GM10248 (cell line): ENCODE data around the gene COL8A1.

Experiments
- CTCF ChIA-PET: fragments of 300-600 bp; sonication (Branson Sonifier 250); formaldehyde crosslinking; extraction: SDS; loops from one replicate; lab custom pipeline; 2021; ENCODE audit warnings: antibody characterized with exemption; lab: Yijun Ruan, JAX
- POLR2A ChIA-PET: fragments of 350-650 bp; sonication (Branson Sonifier 250); formaldehyde crosslinking; extraction: SDS; loops from one replicate; lab custom pipeline; 2020; ENCODE audit warnings: antibody characterized with exemption; lab: Yijun Ruan, JAX
- DNase-seq: peaks from one replicate; pipeline ENCODE4 v3.0.0; 2012; ENCODE audit errors: extremely low spot score
- TF ChIP-seq, protein P1 (sequence below): IDR thresholded peaks from 2 replicates; pipeline ENCODE4 v1.5.1; 2012; ENCODE audit warnings: mild to moderate bottlenecking, low read depth; ENCODE audit errors: extremely low read depth, missing control alignments, control extremely low read depth

COL8A1 gene

DNA sequence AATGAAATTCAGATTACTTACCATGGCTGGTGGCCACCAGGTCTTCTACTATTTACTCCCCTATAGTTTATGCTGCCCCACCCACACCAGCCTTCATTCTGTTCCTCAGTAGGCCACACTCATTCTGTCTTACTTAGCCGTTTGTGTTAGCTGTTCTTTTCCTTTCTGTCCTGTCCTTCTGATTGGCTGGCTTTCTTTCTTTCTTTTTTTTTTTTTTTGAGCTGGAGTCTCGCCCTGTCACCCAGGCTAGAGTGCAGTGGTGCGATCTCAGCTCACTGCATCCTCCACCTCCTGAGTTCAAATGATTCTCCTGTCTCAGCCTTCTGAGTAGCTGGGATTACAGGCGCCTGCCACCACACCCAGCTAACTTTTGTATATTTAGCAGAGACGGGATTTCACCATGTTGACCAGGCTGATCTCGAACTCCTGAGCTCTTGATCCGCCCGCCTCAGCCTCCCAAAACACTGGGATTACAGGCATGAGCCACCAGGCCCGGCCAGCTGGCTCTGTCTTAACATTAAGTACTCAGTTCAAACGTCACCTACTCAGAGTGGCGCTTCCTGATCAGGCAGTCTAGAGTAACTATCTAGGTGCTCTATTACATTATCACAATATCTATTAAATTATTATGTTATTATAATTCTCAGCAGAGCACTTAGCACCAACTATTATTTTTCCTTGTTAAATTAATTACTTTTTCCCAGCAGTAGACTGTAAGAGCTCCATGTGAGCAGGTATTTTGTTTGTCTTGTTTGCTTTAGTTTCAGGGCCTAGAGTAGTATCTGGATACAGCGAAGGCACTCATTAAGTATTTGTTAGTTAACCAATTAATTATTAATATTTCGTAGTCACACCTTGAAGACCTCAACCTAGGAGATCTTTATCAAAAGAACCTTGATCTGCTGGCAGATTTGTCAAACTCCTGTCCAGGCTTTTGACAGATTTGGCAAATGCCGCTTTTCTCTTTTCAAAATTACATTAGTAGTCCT lies 185.6 kb downstream of the COL8A1 start:
- ChIA-PET CTCF (interaction anchor here (1.3 to 7.9 kb wide), 5 partner anchors 8 to 430 kb away, joined by 3 to 76 read pairs (median 6); no protein-coding TSS in a partner anchor), POLR2A (interaction anchor here (0.6 kb wide), 1 partner anchor 10 kb away, joined by 4 read pairs; no protein-coding TSS in a partner anchor)
- no peak for DNase-seq
- TF ChIP-seq, protein P1, sequence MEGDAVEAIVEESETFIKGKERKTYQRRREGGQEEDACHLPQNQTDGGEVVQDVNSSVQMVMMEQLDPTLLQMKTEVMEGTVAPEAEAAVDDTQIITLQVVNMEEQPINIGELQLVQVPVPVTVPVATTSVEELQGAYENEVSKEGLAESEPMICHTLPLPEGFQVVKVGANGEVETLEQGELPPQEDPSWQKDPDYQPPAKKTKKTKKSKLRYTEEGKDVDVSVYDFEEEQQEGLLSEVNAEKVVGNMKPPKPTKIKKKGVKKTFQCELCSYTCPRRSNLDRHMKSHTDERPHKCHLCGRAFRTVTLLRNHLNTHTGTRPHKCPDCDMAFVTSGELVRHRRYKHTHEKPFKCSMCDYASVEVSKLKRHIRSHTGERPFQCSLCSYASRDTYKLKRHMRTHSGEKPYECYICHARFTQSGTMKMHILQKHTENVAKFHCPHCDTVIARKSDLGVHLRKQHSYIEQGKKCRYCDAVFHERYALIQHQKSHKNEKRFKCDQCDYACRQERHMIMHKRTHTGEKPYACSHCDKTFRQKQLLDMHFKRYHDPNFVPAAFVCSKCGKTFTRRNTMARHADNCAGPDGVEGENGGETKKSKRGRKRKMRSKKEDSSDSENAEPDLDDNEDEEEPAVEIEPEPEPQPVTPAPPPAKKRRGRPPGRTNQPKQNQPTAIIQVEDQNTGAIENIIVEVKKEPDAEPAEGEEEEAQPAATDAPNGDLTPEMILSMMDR: no peak

DNA sequence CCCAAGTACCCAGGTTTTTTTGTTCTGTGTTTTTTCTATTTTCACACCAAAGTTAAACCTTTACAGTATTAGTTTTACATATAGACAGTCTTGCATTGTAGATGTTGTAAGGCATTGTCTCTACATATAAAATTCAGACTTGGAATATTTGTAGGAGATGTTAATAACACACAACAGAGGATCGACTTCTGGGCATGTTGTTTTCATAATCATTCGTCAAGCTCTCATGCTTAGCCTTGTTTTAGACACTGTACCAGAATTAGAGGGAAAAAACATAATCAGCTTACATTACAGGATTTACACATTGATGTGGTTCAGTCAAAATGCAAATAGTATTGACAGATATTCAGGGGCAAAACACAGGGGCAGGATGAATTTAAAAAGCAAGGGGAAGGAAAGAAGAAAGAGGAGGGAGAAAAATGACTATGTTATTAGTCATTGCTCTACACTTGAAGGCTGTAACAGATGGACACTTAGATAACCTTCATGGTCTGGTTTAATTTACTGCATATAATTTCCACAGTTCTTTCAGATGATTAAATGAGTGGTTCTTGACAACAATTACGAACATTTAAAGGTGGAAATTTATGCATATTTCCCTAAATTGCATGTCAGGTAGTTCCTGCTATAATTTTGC lies 186.7 kb downstream of the COL8A1 start:
- TF ChIP-seq, protein P1: no peak
- no peak for DNase-seq
- CTCF ChIA-PET: interaction anchor here (7.9 kb wide), 1 partner anchor 7 kb away, joined by 76 read pairs; no protein-coding TSS in a partner anchor

DNA sequence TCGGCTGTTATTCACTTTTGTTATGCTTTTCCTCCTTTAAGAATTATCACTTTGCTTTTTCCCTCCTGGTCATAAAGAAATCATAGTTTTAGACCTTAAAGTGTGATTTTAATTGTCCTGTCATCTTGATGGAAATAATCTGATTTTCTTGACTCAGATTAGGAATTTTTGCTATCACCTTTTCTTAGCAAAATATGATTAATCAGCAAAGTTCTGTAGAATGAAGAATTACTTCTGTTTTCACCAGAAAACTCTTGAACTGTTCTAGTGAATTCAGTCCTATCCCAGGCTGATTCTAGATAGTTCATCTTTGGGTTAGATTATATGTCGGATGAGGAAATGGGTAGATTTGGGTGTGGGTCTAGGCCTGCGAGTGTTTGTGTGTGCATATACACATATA lies 191.4 kb downstream of the COL8A1 start:
- no peak for DNase-seq
- TF ChIP-seq, protein P1: no peak
- ChIA-PET POLR2A (no interaction called here), CTCF (interaction anchor here (0.8 to 8.0 kb wide), 6 partner anchors 10 to 760 kb away, joined by 3 to 50 read pairs (median 5); no protein-coding TSS in a partner anchor)

More for the DNA sequence above, 186.7 kb downstream of the COL8A1 start:
- POLR2A ChIA-PET: no interaction called here

DNA sequence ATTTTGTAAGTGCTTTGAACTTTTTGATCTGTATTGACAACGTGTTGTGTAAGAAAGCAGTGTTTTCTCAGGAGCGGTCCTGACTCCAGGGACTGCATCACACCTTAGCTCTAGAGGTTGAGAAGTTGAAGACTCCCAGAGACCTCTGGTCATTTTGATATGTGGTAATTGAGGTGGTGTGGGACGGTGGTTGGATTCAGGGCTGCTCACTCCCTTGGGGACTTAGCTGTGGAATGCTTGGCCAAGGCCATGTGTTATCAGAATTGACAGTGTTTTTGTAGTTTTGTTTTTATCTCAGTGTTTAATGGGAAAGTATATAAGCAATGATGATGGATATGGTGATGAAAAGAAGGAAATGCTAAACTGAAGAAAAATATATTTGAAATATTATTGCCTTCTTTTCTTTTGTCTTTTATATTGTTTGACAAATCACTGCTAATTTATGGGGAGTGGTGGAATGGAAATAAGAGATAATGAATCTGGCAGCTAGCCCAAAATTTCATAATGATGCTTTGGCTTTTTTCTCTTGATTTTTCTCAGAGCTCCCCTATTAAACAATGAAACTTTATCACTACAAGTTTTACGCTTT lies 195.3 kb downstream of the COL8A1 start:
- ChIA-PET POLR2A (interaction anchor here (0.6 kb wide), 1 partner anchor 10 kb away, joined by 4 read pairs; no protein-coding TSS in a partner anchor), CTCF (interaction anchor here (0.7 to 8.0 kb wide), 9 partner anchors 10 to 500 kb away, joined by 3 to 76 read pairs (median 5); partner anchors contain the start of genes CMSS1 and NIT2)
- DNase-seq: no peak
- TF ChIP-seq, protein P1: no peak

DNA sequence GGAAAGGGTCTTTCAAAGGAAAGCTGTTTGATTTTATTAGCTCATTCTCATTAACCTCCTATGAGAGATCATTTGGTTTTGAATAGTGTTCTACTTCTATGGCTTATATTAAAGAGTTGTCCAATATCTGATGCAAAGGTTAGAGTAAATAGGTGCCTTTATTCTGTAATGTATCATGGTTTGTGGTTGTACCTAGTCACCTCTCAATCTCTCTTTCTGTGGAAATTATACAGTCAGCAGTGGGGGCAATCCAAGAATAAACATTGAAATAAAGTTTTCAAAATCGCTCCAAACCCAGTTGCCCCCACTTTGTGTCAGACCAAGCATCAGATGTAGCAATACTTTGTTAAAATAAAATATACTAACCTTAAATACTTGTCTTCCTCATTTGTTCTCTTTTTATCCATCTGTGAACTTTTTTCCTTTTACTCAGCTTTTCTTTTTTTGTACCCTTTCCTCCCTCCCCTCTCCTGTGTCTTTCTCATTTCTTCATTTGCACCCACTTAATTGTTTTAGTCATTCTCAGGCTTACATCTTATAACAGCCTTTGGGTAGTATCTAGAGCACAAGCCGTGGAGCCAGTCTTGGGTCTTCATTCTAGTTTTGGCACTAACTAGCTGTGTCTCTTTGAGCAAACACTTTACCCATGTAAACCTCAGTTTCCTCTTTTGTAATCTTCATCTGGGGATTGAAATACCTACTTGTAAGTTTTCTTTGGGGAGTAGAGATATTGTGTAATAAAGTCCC lies 196.0 kb downstream of the COL8A1 start:
- TF ChIP-seq, protein P1: no peak
- ChIA-PET CTCF (interaction anchor here (0.7 to 8.0 kb wide), 7 partner anchors 10 to 500 kb away, joined by 3 to 76 read pairs (median 4); partner anchors contain the start of genes CMSS1 and NIT2), POLR2A (no interaction called here)

More for the DNA sequence above, 196.0 kb downstream of the COL8A1 start:
- DNase-seq: no peak
